Activated effector memory CD4-positive, alpha-beta T cell treated with Interleukin-2 at 50 U/mL for 16 hours (primary cell): ENCODE data around the gene HNRNPA1.
"Not testable (repeated sequence)": the region's sequence is repeated elsewhere in the genome, so short reads cannot be mapped to it uniquely, and the experiment has no call there.

Experiments
- DNase-seq: peaks from one replicate; pipeline ENCODE4 v3.0.0-alpha.2; 2020

The HNRNPA1 gene

GRCh38 chr12:54299515-54300224 lies 19.1 kb downstream of the HNRNPA1 start:
- no peak for DNase-seq

DNA sequence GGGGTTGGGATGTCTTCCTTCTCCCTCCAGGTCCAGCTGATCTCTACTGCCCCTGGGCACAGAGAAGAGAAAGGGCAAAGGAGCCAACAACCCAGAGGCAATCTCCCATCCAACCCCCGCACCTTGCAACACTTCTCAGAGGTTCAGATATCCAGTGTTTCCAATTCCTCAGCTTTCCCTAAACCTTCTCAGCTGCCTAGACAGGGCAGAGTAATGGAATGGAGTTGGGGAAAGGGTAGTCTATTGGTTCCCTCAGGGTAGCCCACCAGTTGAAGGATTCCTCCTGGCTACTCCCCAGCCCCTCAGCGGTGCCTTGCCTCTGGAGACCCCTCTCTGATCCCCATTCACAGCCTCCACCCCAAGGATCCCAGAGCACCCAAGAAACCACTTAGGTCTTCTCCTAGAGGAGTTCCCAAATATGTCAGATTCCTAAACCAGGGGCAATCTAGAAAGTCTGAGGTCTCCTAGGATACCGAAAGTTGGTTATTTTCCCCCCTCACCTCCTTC lies 19.8 kb downstream of the HNRNPA1 start:
- DNase-seq: no peak

- DNase-seq: no peak
These were observed 20.4 kb downstream of the HNRNPA1 start, which contains the start of gene NFE2 for GRCh38 chr12:54300732-54301427. TSS of gene NFE2 (minus strand) at chr12:54301015. CDS start at chr12:54295248, 5,767 bp downstream.

- no peak for DNase-seq
These were observed 21.0 kb downstream of the HNRNPA1 start for GRCh38 chr12:54301428-54302048.

DNA sequence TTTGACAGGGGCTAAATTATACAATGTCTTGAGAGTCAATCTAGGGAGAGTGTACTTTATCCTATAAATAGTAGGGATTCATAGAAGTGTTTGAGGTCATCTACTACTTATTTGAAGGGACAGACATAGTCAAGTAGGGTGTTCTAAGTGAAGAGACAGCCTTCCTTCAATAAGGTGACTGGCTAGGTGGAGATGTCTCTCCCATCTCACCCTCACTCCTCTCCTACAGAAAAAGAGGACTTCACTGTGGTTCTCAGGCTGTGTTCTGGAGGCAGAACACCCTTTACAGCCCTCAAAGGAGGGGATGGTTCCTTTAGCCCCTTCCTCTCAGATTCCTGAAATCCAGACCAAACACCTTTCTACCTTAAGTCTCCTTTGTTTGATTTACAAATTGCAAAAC lies 23.1 kb downstream of the HNRNPA1 start:
- no peak for DNase-seq

- DNase-seq: no peak
These were observed 23.8 kb downstream of the HNRNPA1 start for GRCh38 chr12:54304187-54304810.

DNA sequence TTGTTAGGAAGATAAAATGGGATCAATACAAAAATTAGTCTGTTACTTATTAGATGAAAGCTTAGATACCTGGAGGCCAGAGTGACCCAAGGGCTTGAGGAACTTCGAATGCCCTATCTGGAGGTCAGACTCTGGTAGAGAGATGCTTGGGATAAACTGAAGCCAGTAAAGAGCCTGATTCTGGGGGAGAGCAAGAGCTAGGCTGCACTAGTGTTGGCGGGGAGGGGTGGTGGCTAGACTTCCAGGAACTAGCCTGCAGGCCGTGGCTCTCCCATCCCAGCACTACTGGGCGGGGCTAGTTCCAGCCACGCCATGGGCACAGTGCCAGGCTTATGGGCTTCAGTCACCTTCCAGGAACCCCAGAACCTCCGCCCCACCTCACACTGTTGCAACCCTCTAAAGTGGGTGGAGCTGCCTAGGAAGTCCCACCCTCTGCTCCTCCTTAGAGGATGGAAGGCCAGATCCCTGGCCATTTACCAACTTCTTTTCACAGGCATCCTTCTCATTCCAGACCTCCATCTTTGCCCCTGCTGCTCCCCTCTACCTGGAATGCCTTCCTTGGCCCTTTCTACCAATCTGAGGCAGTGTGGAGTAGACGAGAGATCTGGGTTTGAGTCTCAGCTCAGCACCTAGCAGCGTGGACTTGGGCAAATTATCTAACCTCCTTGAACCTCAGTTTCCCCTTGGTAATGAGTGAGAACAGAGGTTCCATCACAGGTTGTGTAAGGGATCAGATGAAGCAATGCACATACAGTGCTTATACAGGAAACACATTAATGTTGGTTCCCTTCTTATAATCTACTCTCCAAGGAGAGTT lies 26.6 kb downstream of the HNRNPA1 start:
- peak; percentile 31 for DNase-seq

GRCh38 chr12:54311051-54311450 lies 30.5 kb downstream of the HNRNPA1 start:
- DNase-seq: no peak

DNA sequence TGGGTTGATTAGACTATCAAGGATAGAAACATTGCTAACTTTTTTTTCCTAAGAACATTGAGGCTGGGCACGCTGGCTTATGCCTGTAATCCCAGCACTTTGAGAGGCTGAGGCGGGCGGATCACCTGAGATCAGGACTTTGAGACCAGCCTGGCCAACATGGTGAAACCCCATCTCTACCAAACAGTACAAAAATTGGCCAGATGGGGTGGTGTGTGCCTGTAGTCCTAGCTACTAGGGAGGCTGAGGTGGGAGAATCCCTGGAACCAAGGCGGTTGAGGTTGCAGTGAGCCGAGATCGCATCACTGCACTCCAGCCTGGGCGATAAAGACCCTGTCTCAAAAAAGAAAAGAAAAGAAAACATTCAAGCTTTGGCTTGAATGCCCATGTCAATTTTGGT lies 31.8 kb downstream of the HNRNPA1 start:
- DNase-seq: not testable (repeated sequence)

DNA sequence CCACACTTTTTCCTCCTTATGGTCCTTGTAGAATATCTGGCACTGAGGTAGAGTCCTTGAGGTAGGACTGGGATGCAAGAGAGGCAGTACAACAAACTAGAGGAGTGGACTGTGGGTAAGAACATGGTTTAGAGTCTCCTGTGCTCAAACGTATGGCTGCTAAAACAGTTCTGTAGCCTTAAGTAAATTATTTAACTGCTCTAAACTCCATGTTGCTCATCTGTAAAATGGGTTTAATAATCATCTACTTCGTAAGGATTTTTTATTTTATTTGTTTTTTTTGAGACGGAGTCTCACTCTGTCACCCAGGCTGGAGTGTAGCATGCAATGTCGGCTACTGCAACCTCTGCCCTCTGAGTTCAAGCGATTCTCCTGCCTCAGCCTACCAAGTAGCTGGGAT lies 40.8 kb downstream of the HNRNPA1 start:
- no peak for DNase-seq

DNA sequence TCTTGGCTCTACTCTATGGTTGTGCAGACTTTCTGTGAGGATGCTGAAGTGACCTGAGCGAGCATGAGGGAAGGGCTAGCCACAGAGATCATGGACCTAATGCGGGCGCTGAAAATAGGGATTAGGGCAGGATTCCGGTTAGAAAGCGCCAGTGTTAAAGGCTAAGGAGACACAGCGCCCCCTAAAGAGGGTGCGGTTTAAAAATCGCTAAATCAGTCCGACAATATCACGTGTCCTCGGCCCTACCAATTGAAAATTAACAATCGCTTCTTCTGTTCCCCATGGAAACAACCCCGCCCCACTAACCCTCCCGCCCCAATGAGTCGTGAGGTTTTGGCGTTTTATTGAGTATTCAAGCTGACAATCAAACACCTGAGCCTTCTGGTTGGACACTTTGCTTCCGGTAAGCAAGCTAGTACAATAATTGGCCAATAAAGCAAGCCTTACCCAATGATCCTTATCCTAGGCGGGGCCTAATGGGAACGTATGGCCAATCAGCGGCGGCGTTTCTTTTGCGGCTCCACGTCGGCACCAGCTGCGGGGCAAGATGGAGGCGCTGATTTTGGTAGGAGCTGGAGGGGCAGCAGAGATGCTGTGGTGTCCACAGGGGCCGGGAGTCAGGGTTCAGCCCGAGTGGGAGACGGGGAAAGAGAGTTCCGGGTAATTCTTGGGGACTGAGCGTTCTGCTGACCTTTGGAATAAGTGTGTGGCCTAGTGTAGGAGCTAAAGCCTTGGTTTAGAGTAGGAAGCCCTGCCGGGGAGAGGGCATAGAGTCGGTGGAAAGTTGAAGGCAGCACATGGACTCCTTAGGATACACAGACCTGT lies 44.3 kb downstream of the HNRNPA1 start, which contains the start of gene COPZ1:
COPZ1 (plus strand) TSS at position 515 of the 825 bp plus-strand sequence; CDS start at position 548, 33 bp downstream.
- DNase-seq: peak; percentile 91

- DNase-seq: not testable (repeated sequence)
These were observed 45.0 kb downstream of the HNRNPA1 start for GRCh38 chr12:54325442-54326109.

DNA sequence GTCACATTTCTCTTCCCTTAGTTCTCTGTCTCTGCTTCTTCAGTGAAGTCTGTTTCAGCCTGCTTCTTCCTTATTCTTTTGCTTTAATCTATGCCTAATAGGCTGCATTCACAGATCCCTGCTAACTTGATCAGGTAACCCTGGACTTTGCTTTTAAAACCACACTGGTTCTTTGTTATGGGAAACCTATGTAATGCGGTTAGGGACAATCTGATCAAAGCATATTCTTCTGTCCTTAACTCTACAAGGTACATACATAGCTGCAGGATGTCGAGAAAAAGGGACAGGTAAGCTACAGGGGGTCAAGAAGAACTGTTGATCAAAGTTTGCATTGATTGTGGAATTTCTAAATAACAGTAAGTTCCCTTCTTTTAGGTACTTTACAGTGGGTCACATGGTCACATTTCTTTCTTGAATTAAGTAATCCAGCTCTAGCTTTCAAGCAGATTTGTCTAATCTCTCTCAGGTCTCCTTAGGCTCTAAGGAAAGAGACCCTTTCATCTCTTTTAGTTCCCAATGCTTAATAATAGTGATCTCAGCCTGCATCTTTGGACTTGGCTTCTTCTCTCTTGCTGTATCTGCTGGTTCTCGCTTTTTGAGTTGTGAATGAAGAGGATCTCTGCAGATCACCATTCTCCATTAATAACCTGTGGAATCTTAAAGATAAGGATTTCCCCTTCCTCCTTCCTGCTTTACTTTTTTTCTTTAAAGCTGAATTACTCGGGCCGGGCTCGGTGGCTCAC lies 48.2 kb downstream of the HNRNPA1 start:
- DNase-seq: no peak

DNA sequence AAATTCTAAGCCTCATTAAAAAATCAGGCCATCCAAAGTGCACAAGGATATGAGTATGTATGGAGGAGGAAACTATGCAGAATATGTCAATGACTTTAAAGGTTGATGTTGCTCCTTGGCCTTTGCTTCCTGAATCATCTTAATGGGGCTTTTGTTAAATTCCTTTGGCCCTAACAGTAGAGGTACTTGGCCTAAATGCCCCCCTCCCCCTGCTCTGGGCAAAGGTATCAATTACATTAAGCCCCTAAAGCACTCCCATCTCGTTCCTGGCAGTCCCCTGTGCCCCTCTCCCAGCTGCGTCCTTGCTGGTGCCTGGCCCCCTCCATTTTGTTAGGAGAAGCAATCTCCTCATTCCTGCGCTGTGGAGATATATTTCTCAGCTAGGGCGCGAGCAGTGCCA lies 49.2 kb downstream of the HNRNPA1 start:
- DNase-seq: no peak

DNA sequence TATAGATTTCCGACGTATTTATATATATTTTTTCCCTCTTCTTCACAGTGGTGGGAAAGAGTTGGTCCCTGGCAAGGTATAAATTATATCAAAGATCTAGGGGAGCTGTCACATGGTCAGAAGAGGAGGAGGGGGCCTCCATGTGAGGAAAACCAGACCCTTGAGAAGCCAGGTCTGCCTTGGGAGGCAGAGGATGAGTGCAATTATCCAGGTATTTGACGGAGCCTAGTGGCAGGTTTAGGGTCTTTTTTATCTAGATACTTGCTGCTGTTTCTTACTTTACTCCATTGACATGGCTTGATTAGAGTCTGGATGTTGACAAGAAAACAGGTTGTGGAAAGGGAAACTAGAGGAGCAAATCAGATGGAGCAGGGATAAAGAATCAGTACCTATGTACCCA lies 49.9 kb downstream of the HNRNPA1 start:
- DNase-seq: no peak

DNA sequence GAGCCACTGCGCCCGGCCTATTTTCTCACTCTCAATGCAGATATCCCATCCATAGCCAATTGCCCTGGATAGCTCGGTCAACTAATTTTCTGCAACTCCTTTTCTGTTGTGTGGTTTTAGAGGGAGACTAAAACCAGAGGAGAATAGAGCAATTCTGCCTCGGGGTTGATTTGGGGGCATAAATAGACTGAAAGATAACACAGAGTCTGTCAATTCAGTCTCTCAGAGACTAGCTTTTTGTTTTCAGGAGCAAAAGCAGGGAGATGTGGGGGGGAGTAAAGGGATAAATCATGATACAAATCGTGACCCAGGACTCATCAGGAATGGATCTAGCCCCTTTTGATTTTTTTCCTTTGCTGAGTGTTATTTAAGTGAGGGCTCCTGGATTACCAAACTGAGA lies 50.9 kb downstream of the HNRNPA1 start:
- no peak for DNase-seq

DNA sequence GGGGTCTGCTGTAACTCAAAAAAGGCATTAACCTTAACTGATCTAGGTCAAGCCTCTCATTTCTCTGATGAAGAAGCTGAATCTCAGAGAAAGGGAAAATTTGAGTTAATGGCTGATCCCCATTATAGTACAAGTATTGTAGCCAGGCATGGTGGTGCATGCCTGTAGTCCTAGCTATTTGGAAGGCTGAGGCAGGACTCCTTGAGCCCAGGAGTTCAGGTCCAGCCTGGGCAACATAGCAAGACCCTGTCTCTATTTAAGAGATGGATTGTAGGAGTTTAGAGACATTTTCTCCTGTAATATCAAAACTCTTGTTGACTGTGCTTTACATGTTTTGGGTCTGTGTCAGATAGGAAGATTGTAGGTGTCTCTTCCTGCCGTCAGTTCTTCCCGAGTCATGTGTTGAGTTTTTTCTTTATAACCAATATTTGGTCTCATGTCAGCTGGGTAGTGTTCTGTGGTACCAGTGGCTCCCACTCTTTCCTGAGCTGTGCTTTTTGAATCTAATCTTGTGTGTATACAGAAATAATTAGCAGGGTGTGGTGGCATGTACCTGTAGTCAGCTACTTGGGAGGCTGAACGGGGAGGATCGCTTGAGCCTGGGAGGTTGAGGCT lies 53.0 kb downstream of the HNRNPA1 start:
- no peak for DNase-seq
